Ureter (tissue), 1 donor: ENCODE data around the gene NME1. TPM values are rescaled to one million over a fixed set of nuclear protein-coding genes. Genes with fewer than 3 reads are reported as not detected.

ENCODE experiments used
- DNase-seq: peaks from one replicate; pipeline ENCODE4 v3.0.0-alpha.2; 2020; ENCODE audit warnings: low spot score
- total RNA-seq: library from RNA; stranded (reverse); gene quantifications from one replicate; pipeline ENCODE4 v1.2.4, GENCODE V29; 2023
- donor health status: DM: yes; HTN: yes; CAD: no.

The NME1 gene
- total RNA-seq, 1 donor from 2014 or later = 99.4 TPM

DNA sequence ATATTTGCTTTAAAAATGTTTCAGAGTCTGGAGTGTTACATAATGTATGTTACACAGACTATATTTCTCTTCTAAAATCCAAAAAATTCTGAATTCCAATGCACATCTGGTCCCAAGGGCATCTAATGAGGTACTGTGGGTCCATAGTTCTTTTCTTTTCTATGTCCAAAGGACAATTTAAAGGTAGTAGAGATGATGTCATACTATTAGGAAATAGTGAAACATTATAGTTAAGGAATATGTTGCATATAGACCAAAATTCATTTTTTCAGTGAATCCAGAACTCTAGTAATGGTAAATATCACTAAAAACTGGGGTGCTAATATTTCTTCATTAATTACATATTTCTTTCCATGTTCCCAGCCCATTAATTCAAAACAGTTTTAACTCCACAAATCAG, 35.8 kb downstream of the NME1 start:
- no peak for DNase-seq

DNA sequence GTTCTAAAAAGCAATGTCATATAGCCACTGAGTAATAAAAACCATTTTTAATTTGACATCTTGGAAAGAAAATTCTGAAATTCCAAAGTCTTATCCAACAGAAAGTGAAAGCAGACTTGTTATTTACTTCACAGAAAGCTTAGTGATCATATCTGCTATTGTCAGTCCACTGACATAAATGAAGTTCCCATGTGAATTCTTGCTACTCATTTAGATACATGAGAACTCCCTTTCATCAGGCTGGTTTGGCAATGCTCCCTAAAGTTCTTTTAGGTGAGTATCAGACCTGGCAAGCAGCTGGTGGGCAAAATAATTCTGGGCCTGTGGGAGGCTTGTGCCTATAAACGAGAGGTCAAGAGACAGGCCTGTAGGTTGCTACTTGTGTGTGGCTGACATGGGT, 36.3 kb downstream of the NME1 start:
- no peak for DNase-seq

DNA sequence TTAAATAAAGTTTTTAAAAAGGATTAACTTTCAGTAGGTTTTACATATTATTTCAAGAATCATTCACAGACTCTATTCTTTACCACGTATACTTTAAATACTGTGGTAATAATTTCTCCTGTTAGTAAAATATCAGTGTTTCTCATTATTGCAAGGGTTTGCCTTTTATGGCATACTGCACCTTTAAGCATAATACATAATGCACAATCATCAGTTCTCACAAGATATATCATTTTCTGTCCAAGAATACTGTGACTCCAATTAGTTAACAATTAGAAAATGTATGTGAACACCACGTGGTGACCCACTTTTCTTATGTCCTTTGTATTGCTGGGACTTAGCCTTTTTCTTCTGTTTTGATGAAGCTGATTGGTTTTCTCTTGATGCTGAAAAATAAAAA, 38.5 kb downstream of the NME1 start:
- no peak for DNase-seq

DNA sequence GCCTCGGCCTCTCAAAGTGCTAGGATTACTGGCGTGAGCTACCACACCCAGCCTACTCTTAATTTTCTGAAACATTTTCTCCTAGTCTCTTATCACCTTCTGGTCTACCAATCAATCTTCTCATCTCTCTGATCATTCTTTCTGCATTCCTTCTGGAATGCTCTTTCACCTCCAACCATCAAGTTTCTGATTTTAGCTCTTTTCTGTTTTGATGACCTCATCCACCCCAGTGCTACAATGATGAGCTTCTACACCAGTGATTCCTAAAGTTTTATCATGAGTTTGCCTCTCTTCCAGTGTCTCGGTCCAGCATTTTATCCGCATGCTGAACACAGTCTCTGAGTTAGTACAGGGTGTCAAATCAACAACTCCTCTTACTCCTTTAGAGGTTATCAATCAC, 44.4 kb downstream of the NME1 start:
- no peak for DNase-seq

DNA sequence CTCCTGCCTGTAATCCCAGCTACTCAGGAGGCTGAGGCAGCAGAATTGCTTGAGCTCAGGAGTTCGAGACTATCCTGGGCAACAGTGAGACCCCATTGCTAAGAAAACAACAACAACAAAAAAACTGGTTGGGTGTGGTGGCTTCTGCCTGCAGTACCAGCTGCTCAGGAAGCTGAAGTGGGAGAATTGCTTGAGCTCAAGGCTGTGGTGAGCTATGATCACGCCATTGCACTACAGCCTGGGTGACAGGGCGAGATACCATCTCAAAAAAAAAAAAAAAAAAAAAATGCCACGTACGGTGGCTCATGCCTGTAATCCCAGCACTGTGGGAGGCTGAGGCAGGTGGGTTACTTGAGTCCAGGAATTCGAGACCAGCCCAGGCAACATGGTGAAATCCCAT, 46.9 kb downstream of the NME1 start:
- no peak for DNase-seq

GRCh38 chr17:51200846-51201245, 47.5 kb downstream of the NME1 start:
- no peak for DNase-seq

DNA sequence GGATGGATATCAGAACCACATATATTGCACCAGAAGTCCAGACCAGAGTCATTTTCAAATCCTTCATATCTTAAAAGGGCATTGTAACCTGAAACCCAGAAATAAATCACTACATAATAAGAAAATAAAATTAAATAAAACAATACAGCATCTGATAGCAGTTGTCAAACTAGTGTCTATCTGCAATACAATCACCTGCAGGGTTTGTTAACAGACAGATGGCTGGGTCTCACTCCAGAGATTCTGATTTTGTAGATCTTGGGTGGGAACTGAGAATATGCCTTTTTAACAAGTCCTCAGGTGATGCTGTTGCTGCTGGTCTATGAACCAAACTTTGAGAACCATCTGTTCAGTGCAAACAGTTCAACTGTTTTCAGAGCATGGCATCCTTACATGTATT, 50.5 kb downstream of the NME1 start:
- DNase-seq = no peak

Other genes with a start within 250 kb of the NME1 start
- 136 TPM for gene SPAG9, start 32.7 kb upstream of the NME1 start, total RNA-seq
- gene NME2, start 12.9 kb downstream of the NME1 start, total RNA-seq = 608 TPM
- 22.0 TPM for gene MBTD1, start 106.5 kb downstream of the NME1 start, total RNA-seq
- 35.3 TPM for gene UTP18, start 107.0 kb downstream of the NME1 start, total RNA-seq